ENCODE data around the gene DIP2A. TPM values are rescaled to one million over a fixed set of nuclear protein-coding genes. Genes with fewer than 3 reads are reported as not detected.

The DIP2A gene
- total and polyA plus RNA-seq, 2 of the 8 experiments (the other 6 are each of a cell fraction or from before 2014, with no cell fraction given): 16.0 to 27.1 TPM

DNA sequence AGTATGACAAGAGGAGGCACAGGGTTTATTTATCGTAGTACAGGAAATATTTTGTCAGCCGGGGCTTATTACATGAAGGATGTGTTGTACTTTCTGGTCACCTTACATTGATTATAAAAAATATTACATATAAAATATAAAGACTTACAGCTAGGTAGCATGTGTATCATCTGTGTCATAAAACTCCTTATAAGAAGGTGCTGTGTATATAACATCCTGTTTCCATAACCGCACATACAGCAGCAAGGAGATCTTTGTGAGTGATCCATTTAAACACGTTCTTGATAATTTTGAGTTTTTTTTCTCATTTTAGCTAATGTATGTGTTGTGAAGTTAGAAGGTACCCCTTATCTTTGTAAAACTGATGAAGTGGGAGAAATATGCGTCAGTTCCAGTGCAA is 86.1 kb downstream of the DIP2A start:
- peaks cover 0 to 4% of the 10 kb centered on the region in 2 experiments for H4K20me1 ChIP-seq (replicated peaks in 1 of 2; ENCODE audit: control insufficient read depth in 1 of 2, insufficient read depth in 2 of 2, low read length in 2 of 2)
- DNase-seq (ENCODE audit: low read depth in 1 of 2, low spot score in 2 of 2): no peak
- FAIRE-seq: no peak
- H3K4me2 ChIP-seq (ENCODE audit: insufficient read depth in 1 of 2, low read depth in 2 of 2, low read length in 2 of 2): no peak overlapping the region
- H2BK12ac ChIP-seq (ENCODE audit: low read depth, low read length): no peak overlapping the region
- ChIA-PET POLR2A (ENCODE audit: partially characterized antibody) (no interaction called here), CTCF (ENCODE audit: partially characterized antibody) (no interaction called here)
- H3K18ac ChIP-seq (ENCODE audit: extremely low read depth, low read length): no peak overlapping the region
- H2BK20ac ChIP-seq (ENCODE audit: low read length): no peak overlapping the region
- H3K79me2 ChIP-seq (ENCODE audit: control insufficient read depth in 1 of 2, insufficient read depth in 2 of 2, low read length in 2 of 2): no peaks in the 10 kb centered on the region
- H3K23me2 ChIP-seq (ENCODE audit: low read depth, low read length): no peaks in the 10 kb centered on the region; the same call in 1 of the 2 replicates
- H3K79me1 ChIP-seq (ENCODE audit: low read depth, low read length): no peaks in the 10 kb centered on the region
- no peak overlapping the region for H3K4me3 ChIP-seq (ENCODE audit: extremely low read depth in 1 of 4, insufficient read depth in 2 of 4, low read depth in 3 of 4, low read length in 4 of 4)
- no peak overlapping the region for H2BK15ac ChIP-seq (ENCODE audit: low read length)
- H2AK5ac ChIP-seq (ENCODE audit: low read depth, low read length): no peak overlapping the region
- H3K23ac ChIP-seq (ENCODE audit: insufficient read length): no peak overlapping the region
- H3K9ac ChIP-seq (replicated peaks in 1 of 4; ENCODE audit: extremely low read depth in 1 of 4, low read depth in 3 of 4, low read length in 3 of 4): no peak overlapping the region
- no peak overlapping the region for H4K91ac ChIP-seq (replicated peaks; ENCODE audit: insufficient read length, low read length)
- no peak overlapping the region for H2BK120ac ChIP-seq (replicated peaks; ENCODE audit: low read depth, low read length)
- no peak overlapping the region for H3K4ac ChIP-seq (replicated peaks; ENCODE audit: insufficient read length, low read depth, low read length)
- H3K4me1 ChIP-seq (replicated peaks in 1 of 4; ENCODE audit: control insufficient read depth in 3 of 4, insufficient read depth in 4 of 4, low read length in 3 of 4): no peaks in the 10 kb centered on the region
- H3K27ac ChIP-seq (ENCODE audit: low read depth, low read length): no peak overlapping the region
- no peak overlapping the region for H4K5ac ChIP-seq (ENCODE audit: insufficient read length, low read depth, low read length)
- no peak overlapping the region for H4K8ac ChIP-seq (ENCODE audit: extremely low read depth, insufficient read depth, low read length)
- H3K56ac ChIP-seq (replicated peaks; ENCODE audit: insufficient read length, low read depth, low read length): no peak overlapping the region
- H3K36me3 ChIP-seq (ENCODE audit: control insufficient read depth in 2 of 4, insufficient read depth in 4 of 4, low read length in 3 of 4): peaks cover 4 to 26% (median 17%) of the 10 kb centered on the region in 4 experiments; a peak in 7 of 8 replicates
- WGBS, 2 experiments (ENCODE audit: extremely low coverage in 1 of 2, insufficient coverage in 1 of 2, insufficient read length in 1 of 2, insufficient replicate concordance in 2 of 2, low coverage in 1 of 2, low lambda C conversion rate in 2 of 2, missing lambda C conversion rate in 1 of 2): 90% methylated on average over 5 of the region's 5 CpGs; no CpG with 5 or more reads in 1 of the 2 experiments
- no peak overlapping the region for H3K14ac ChIP-seq (ENCODE audit: insufficient read length)
- no peaks in the 10 kb centered on the region for H3K9me3 ChIP-seq (ENCODE audit: insufficient read depth in 2 of 2, low read depth in 1 of 2, low read length in 1 of 2)
- H2BK5ac ChIP-seq (ENCODE audit: low read depth, low read length): no peak overlapping the region
- H3K27me3 ChIP-seq (replicated peaks in 1 of 4; ENCODE audit: control insufficient read depth in 3 of 4, extremely low read depth in 1 of 4, insufficient read depth in 3 of 4, low read length in 3 of 4): no peaks in the 10 kb centered on the region
- no peak overlapping the region for H2AFZ ChIP-seq (ENCODE audit: low read length)
- TF ChIP-seq HDAC2 (IDR thresholded peaks at IDR 0.05; ENCODE audit: borderline replicate concordance in 1 of 2, low read depth in 2 of 2, low read length in 2 of 2) (no peak), NRF1 (IDR thresholded peaks at IDR 0.05; ENCODE audit: low read depth, low read length) (no peak)
